CD8-positive, alpha-beta memory T cell (primary cell): ENCODE measurements around the gene SLC30A2. TPM values are rescaled to one million over a fixed set of nuclear protein-coding genes. Genes with fewer than 3 reads are reported as not detected.
A peak's percentile ranks its signal among the peaks of the same experiment; 100 is the strongest.

Experiments used
- CTCF ChIA-PET: fragments of 350-600 bp; sonication (Branson Sonifier 250); formaldehyde crosslinking; loops from one replicate; lab custom pipeline; 2021; ENCODE audit warnings: antibody characterized with exemption; lab: Charles Lee
- POLR2A ChIA-PET: fragments of 350-600 bp; sonication (Branson Sonifier 250); formaldehyde crosslinking; loops from one replicate; lab custom pipeline; 2021; ENCODE audit warnings: antibody characterized with exemption; lab: Charles Lee
- DNase-seq, 5 donors: peaks; one replicate each; pipeline versions ENCODE4 v3.0.0 to v3.0.0-alpha.2; 2020 to 2022; ENCODE audit warnings: mixed read lengths in 1 of 5
- H3K27ac ChIP-seq: one replicate; pipeline ENCODE4 v1.7.0; 2013; ENCODE audit warnings: low read depth, mild to moderate bottlenecking, low read length, moderate library complexity
- H3K27me3 ChIP-seq: 2 replicates; pipeline ENCODE4 v1.7.0; 2013; ENCODE audit warnings: low read length, mild to moderate bottlenecking; ENCODE audit not compliant: insufficient read depth, poor library complexity, severe bottlenecking
- H3K36me3 ChIP-seq: 2 replicates; pipeline ENCODE4 v1.7.0; 2013; ENCODE audit warnings: mild to moderate bottlenecking, low read length, moderate library complexity; ENCODE audit not compliant: insufficient read depth
- H3K4me1 ChIP-seq: 2 replicates; pipeline ENCODE4 v1.7.0; 2013; ENCODE audit warnings: mild to moderate bottlenecking, low read length, moderate library complexity; ENCODE audit not compliant: insufficient read depth
- H3K4me3 ChIP-seq: 2 replicates; pipeline ENCODE4 v1.7.0; 2013; ENCODE audit warnings: mild to moderate bottlenecking, low read length
- H3K9me3 ChIP-seq: 2 replicates; pipeline ENCODE4 v1.7.0; 2013; ENCODE audit warnings: mild to moderate bottlenecking, low read length
- H3K27ac Mint-ChIP-seq, 8 donors: one replicate each; pipeline ENCODE4 v1.8.0; 2020 to 2021; ENCODE audit warnings: mixed read lengths in 8 of 8, mild to moderate bottlenecking in 6 of 8, inconsistent platforms in 3 of 8, moderate library complexity in 3 of 8
- H3K27me3 Mint-ChIP-seq, 2 donors: one replicate each; pipeline ENCODE4 v1.8.0; 2020 to 2021; ENCODE audit warnings: mixed read lengths in 2 of 2, mild to moderate bottlenecking in 1 of 2, moderate library complexity in 1 of 2
- H3K36me3 Mint-ChIP-seq, 3 donors: one replicate each; pipeline ENCODE4 v1.8.0; 2020 to 2021; ENCODE audit warnings: mixed read lengths in 3 of 3, inconsistent platforms in 1 of 3, mild to moderate bottlenecking in 1 of 3
- H3K4me1 Mint-ChIP-seq, 3 donors: one replicate each; pipeline ENCODE4 v1.8.0; 2020 to 2021; ENCODE audit warnings: mixed read lengths in 3 of 3, inconsistent platforms in 1 of 3, mild to moderate bottlenecking in 1 of 3
- H3K4me3 Mint-ChIP-seq, 7 donors: one replicate each; pipeline ENCODE4 v1.8.0; 2020 to 2021; ENCODE audit warnings: mixed read lengths in 7 of 7, mild to moderate bottlenecking in 6 of 7, moderate library complexity in 4 of 7, inconsistent platforms in 2 of 7
- H3K9me3 Mint-ChIP-seq, 5 donors: one replicate each; pipeline ENCODE4 v1.8.0; 2020 to 2022; ENCODE audit warnings: mixed read lengths in 5 of 5, mild to moderate bottlenecking in 3 of 5, moderate library complexity in 2 of 5, inconsistent platforms in 1 of 5
- polyA plus RNA-seq: library from polyadenylated mRNA; unstranded; fragments of 300-500 nt; fragmentation: Illumina TruSeq; gene quantifications from one replicate; pipeline ENCODE4 v1.2.3, GENCODE V29; 2021
- total RNA-seq, 2 experiments: library from RNA; stranded (reverse); gene quantifications; one replicate each; pipeline ENCODE4 v1.2.3, GENCODE V29; 2021

SLC30A2 gene
- total and polyA plus RNA-seq, 3 experiments from 2014 or later, result not detected

GRCh38 chr1:26023009-26023408 is 22.9 kb downstream of the SLC30A2 start:
- ChIA-PET POLR2A (no interaction called here), CTCF (interaction anchor here (1.0 to 2.1 kb wide), 4 partner anchors 9 to 25 kb away, joined by 3 to 6 read pairs (median 4); partner anchors contain the start of gene PAFAH2)
- H3K27ac Mint-ChIP-seq, result no peak overlapping the region
- no peak for DNase-seq
- no peaks in the 10 kb centered on the region for H3K9me3 ChIP-seq
- no peaks in the 10 kb centered on the region for H3K9me3 Mint-ChIP-seq
- no peaks in the 10 kb centered on the region for H3K4me1 ChIP-seq
- no peak overlapping the region for H3K27ac ChIP-seq
- H3K27me3 ChIP-seq, result no peaks in the 10 kb centered on the region
- no peak overlapping the region for H3K4me3 ChIP-seq
- H3K27me3 Mint-ChIP-seq, result peaks cover 0 to 8% of the 10 kb centered on the region in 2 donors
- no peaks in the 10 kb centered on the region for H3K36me3 Mint-ChIP-seq
- peaks cover 0 to 6% (median 5%) of the 10 kb centered on the region in 3 donors for H3K4me1 Mint-ChIP-seq
- no peaks in the 10 kb centered on the region for H3K36me3 ChIP-seq
- no peak overlapping the region for H3K4me3 Mint-ChIP-seq

- Histone ChIP-seq H3K27ac (no peak overlapping the region), H3K4me1 (no peaks in the 10 kb centered on the region), H3K27me3 (no peaks in the 10 kb centered on the region), H3K9me3 (no peaks in the 10 kb centered on the region), H3K4me3 (no peak overlapping the region), H3K36me3 (no peaks in the 10 kb centered on the region)
- POLR2A ChIA-PET, result no interaction called here
- Mint-ChIP-seq H3K27ac (no peak overlapping the region), H3K27me3 (peaks cover 0 to 4% of the 10 kb centered on the region in 2 donors), H3K36me3 (no peaks in the 10 kb centered on the region), H3K4me3 (no peak overlapping the region), H3K9me3 (no peaks in the 10 kb centered on the region), H3K4me1 (peaks cover 0 to 6% (median 5%) of the 10 kb centered on the region in 3 donors)
- CTCF ChIA-PET, result interaction anchor here (1.4 to 2.1 kb wide), 2 partner anchors 12 to 25 kb away, joined by 3 to 6 read pairs; partner anchors contain the start of gene PAFAH2
- no peak for DNase-seq
Observed at GRCh38 chr1:26022404-26022779, 23.5 kb downstream of the SLC30A2 start.

GRCh38 chr1:26021647-26022403 is 24.1 kb downstream of the SLC30A2 start, which contains the start of gene EXTL1:
Gene EXTL1 (plus strand): TSS chr1:26021775. CDS start chr1:26022647, 872 bp downstream.
- Mint-ChIP-seq H3K36me3 (no peaks in the 10 kb centered on the region), H3K27ac (no peak within 1 kb of the TSS), H3K27me3 (peaks cover 0 to 4% of the 10 kb centered on the region in 2 donors), H3K4me3 (no peak within 1 kb of the TSS), H3K4me1 (peaks cover 0 to 6% (median 5%) of the 10 kb centered on the region in 3 donors), H3K9me3 (no peaks in the 10 kb centered on the region)
- ChIA-PET POLR2A (no interaction called here), CTCF (interaction anchor here (2.1 kb wide), 1 partner anchor 24 kb away, joined by 6 read pairs; the partner anchor contains the start of gene PAFAH2)
- Histone ChIP-seq H3K9me3 (no peaks in the 10 kb centered on the region), H3K27me3 (no peaks in the 10 kb centered on the region), H3K4me3 (no peak within 1 kb of the TSS), H3K27ac (no peak within 1 kb of the TSS), H3K36me3 (no peaks in the 10 kb centered on the region), H3K4me1 (no peaks in the 10 kb centered on the region)
- DNase-seq, result no peak

- Histone ChIP-seq H3K27me3 (no peaks in the 10 kb centered on the region), H3K4me3 (no peak overlapping the region), H3K36me3 (no peaks in the 10 kb centered on the region), H3K9me3 (no peaks in the 10 kb centered on the region), H3K27ac (no peak overlapping the region), H3K4me1 (no peaks in the 10 kb centered on the region)
- Mint-ChIP-seq H3K4me1 (peaks cover 0 to 6% (median 5%) of the 10 kb centered on the region in 3 donors), H3K27ac (no peak overlapping the region), H3K36me3 (no peaks in the 10 kb centered on the region), H3K4me3 (no peak overlapping the region), H3K27me3 (peaks cover 0 to 4% of the 10 kb centered on the region in 2 donors), H3K9me3 (no peaks in the 10 kb centered on the region)
- ChIA-PET CTCF (interaction anchor here (2.1 kb wide), 1 partner anchor 23 kb away, joined by 6 read pairs; the partner anchor contains the start of gene PAFAH2), POLR2A (no interaction called here)
- DNase-seq, result no peak
Observed at GRCh38 chr1:26020941-26021646, 24.8 kb downstream of the SLC30A2 start.

- ChIA-PET CTCF (interaction anchor here (1.1 kb wide), 1 partner anchor 16 kb away, joined by 8 read pairs; no protein-coding TSS in a partner anchor), POLR2A (no interaction called here)
- no peaks in the 10 kb centered on the region for H3K9me3 ChIP-seq
- no peaks in the 10 kb centered on the region for H3K9me3 Mint-ChIP-seq
- peaks cover 0 to 4% of the 10 kb centered on the region in 2 donors for H3K27me3 Mint-ChIP-seq
- no peaks in the 10 kb centered on the region for H3K4me1 ChIP-seq
- H3K27ac ChIP-seq, result no peak overlapping the region
- no peak overlapping the region for H3K4me3 ChIP-seq
- H3K36me3 Mint-ChIP-seq, result no peaks in the 10 kb centered on the region
- H3K4me1 Mint-ChIP-seq, result peaks cover 0 to 6% (median 5%) of the 10 kb centered on the region in 3 donors
- H3K27ac Mint-ChIP-seq, result peak overlapping the region in 2 of 8 donors; percentile 48 to 73
- H3K4me3 Mint-ChIP-seq, result no peak overlapping the region
- H3K36me3 ChIP-seq, result no peaks in the 10 kb centered on the region
- no peak for DNase-seq
- no peaks in the 10 kb centered on the region for H3K27me3 ChIP-seq
Observed at GRCh38 chr1:26020330-26020768, 25.6 kb downstream of the SLC30A2 start.

- POLR2A ChIA-PET, result no interaction called here
Observed at GRCh38 chr1:26019641-26020315, 26.1 kb downstream of the SLC30A2 start.

GRCh38 chr1:26017606-26018005 is 28.3 kb downstream of the SLC30A2 start:
- CTCF ChIA-PET, result interaction anchor here (1.1 kb wide), 1 partner anchor 19 kb away, joined by 3 read pairs; no protein-coding TSS in a partner anchor
- Mint-ChIP-seq H3K9me3 (no peaks in the 10 kb centered on the region), H3K4me1 (peaks cover 0 to 6% (median 5%) of the 10 kb centered on the region in 3 donors), H3K27ac (peak overlapping the region in 1 of 8 donors; percentile 2), H3K4me3 (no peak overlapping the region), H3K36me3 (no peaks in the 10 kb centered on the region), H3K27me3 (peaks cover 0 to 4% of the 10 kb centered on the region in 2 donors)
- H3K9me3 ChIP-seq, result no peaks in the 10 kb centered on the region
- H3K4me3 ChIP-seq, result no peak overlapping the region
- DNase-seq, result no peak
- H3K27ac ChIP-seq, result no peak overlapping the region
- no peaks in the 10 kb centered on the region for H3K36me3 ChIP-seq
- POLR2A ChIA-PET, result no interaction called here
- no peaks in the 10 kb centered on the region for H3K27me3 ChIP-seq
- H3K4me1 ChIP-seq, result no peaks in the 10 kb centered on the region

More at GRCh38 chr1:26019641-26020315, 26.1 kb downstream of the SLC30A2 start:
- no peak overlapping the region for H3K4me3 ChIP-seq
- H3K27me3 ChIP-seq, result no peaks in the 10 kb centered on the region
- Mint-ChIP-seq H3K4me1 (peaks cover 0 to 6% (median 5%) of the 10 kb centered on the region in 3 donors), H3K9me3 (no peaks in the 10 kb centered on the region), H3K4me3 (no peak overlapping the region), H3K36me3 (no peaks in the 10 kb centered on the region), H3K27me3 (peaks cover 0 to 4% of the 10 kb centered on the region in 2 donors), H3K27ac (peak overlapping the region in 1 of 8 donors; percentile 69)
- H3K9me3 ChIP-seq, result no peaks in the 10 kb centered on the region
- no peak for DNase-seq
- no peak overlapping the region for H3K27ac ChIP-seq
- H3K4me1 ChIP-seq, result no peaks in the 10 kb centered on the region
- no peaks in the 10 kb centered on the region for H3K36me3 ChIP-seq
- CTCF ChIA-PET, result interaction anchor here (1.1 kb wide), 1 partner anchor 17 kb away, joined by 8 read pairs; no protein-coding TSS in a partner anchor
